ENCODE measurements around the gene KHDC1.

DNA sequence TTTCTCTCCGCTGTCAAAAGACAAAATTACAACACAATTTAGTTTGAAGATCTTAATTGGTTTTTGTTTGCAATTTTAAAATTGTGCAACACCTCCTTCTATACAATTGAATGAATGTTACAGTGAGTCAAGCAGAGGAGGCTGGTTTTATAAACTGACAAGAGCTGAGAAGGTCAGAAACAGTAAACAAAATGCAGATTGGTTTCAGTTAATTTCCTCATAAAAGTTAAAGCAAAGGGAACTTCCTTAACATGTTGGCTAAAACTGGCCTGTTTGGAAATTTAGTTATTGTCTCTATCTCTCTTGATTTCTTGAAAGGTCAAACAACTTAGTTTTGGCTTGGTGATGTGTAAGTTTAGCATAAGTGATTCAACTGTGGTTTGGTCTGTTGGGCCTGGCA lies 59.9 kb downstream of the KHDC1 start:
- TF ChIP-seq, protein P1, sequence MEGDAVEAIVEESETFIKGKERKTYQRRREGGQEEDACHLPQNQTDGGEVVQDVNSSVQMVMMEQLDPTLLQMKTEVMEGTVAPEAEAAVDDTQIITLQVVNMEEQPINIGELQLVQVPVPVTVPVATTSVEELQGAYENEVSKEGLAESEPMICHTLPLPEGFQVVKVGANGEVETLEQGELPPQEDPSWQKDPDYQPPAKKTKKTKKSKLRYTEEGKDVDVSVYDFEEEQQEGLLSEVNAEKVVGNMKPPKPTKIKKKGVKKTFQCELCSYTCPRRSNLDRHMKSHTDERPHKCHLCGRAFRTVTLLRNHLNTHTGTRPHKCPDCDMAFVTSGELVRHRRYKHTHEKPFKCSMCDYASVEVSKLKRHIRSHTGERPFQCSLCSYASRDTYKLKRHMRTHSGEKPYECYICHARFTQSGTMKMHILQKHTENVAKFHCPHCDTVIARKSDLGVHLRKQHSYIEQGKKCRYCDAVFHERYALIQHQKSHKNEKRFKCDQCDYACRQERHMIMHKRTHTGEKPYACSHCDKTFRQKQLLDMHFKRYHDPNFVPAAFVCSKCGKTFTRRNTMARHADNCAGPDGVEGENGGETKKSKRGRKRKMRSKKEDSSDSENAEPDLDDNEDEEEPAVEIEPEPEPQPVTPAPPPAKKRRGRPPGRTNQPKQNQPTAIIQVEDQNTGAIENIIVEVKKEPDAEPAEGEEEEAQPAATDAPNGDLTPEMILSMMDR (IDR thresholded peaks at IDR 0.05): no peak
- no peak for TF ChIP-seq POLR2AphosphoS5 (IDR thresholded peaks at IDR 0.05)
